Vagina (tissue), 2 donors: Measurements from ENCODE around the gene CEBPA.

ENCODE experiments used
- POLR2AphosphoS5 ChIP-seq, 2 donors: sonication (generic); formaldehyde crosslinking; IDR thresholded peaks; one replicate each; pipeline ENCODE4 v1.9.0; 2017; ENCODE audit warnings: antibody characterized with exemption in 2 of 2, mild to moderate bottlenecking in 2 of 2, low read depth in 1 of 2; ENCODE audit not compliant: insufficient read depth in 1 of 2
- TF ChIP-seq, protein P1 (sequence below), 3 experiments: fragments of 450-650 bp in 2 of 3; fragments of 200-600 bp in 1 of 3; sonication (generic) in 1 of 3; IDR thresholded peaks; one replicate each; pipeline ENCODE4 v1.5.1; 2017 to 2019; ENCODE audit warnings: antibody characterized with exemption in 3 of 3, mild to moderate bottlenecking in 2 of 3, moderate library complexity in 2 of 3

DNA sequence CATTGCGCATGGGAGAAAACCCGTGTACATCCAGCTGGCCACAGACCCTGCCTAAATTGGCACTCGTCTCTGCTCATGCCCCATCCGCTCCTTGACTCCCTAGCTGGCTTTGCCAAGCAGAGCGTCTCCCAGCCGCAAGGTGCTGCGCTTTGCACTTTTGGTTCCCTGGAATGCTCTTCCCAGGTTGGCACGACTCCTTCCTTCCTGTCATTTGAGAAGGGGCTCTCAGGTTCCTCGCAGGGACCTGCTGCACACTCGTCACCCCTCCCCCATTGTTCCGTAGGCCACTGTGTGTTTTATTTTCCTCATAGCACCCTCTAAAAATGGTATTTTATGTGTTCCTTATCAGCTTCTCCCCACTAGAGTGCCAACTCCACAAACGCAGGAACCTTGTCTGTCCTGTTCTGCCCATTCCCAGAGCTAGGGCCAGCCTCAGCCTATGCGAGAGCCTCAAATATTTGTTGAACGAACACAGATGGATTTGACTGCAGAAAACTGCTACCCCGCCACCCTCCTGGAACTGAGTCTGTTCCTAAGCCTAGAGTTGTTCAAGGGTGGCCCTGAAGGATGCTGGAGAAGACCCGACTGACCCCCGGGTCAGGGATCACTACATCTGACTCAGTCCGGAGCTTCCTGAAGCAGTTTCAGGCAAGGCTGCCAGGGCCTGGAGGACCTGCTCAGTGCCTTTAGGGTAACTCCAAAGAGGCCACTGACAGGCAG is 8.4 kb upstream of the CEBPA start:
- TF ChIP-seq, protein P1, sequence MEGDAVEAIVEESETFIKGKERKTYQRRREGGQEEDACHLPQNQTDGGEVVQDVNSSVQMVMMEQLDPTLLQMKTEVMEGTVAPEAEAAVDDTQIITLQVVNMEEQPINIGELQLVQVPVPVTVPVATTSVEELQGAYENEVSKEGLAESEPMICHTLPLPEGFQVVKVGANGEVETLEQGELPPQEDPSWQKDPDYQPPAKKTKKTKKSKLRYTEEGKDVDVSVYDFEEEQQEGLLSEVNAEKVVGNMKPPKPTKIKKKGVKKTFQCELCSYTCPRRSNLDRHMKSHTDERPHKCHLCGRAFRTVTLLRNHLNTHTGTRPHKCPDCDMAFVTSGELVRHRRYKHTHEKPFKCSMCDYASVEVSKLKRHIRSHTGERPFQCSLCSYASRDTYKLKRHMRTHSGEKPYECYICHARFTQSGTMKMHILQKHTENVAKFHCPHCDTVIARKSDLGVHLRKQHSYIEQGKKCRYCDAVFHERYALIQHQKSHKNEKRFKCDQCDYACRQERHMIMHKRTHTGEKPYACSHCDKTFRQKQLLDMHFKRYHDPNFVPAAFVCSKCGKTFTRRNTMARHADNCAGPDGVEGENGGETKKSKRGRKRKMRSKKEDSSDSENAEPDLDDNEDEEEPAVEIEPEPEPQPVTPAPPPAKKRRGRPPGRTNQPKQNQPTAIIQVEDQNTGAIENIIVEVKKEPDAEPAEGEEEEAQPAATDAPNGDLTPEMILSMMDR (IDR thresholded peaks at IDR 0.05), result no peak
- no peak for TF ChIP-seq POLR2AphosphoS5 (IDR thresholded peaks at IDR 0.05; ENCODE audit: insufficient read depth in 1 of 2, low read depth in 1 of 2)
